KOPT-K1 (cell line): ENCODE measurements around the gene HIVEP1.

Experiments
- H3K27ac ChIP-seq: fragments of 200-600 bp; sonication (generic); 2 replicates; pipeline ENCODE4 v1.5.1; 2016; ENCODE audit warnings: antibody characterized with exemption, mild to moderate bottlenecking, low read depth, low read length; ENCODE audit not compliant: poor library complexity, severe bottlenecking
- H3K36me3 ChIP-seq: fragments of 200-600 bp; sonication (generic); 2 replicates; pipeline ENCODE4 v1.5.1; 2017; ENCODE audit warnings: antibody characterized with exemption, mild to moderate bottlenecking, low read length, moderate library complexity; ENCODE audit not compliant: insufficient read depth
- H3K9me3 ChIP-seq: fragments of 200-600 bp; sonication (generic); 2 replicates; pipeline ENCODE4 v1.5.1; 2017; ENCODE audit warnings: antibody characterized with exemption, low read length, mild to moderate bottlenecking; ENCODE audit not compliant: insufficient read depth, poor library complexity, severe bottlenecking

HIVEP1 gene

GRCh38 chr6:12008366-12009179, 3.5 kb upstream of the HIVEP1 start:
- H3K9me3 ChIP-seq, result no peaks in the 10 kb centered on the region
- H3K36me3 ChIP-seq, result no peaks in the 10 kb centered on the region
- peak overlapping the region; percentile 70 for H3K27ac ChIP-seq

- Histone ChIP-seq H3K9me3 (no peaks in the 10 kb centered on the region), H3K36me3 (no peaks in the 10 kb centered on the region), H3K27ac (peak overlapping the region; percentile 70)
Observed at GRCh38 chr6:12009180-12009685, 2.9 kb upstream of the HIVEP1 start.

- Histone ChIP-seq H3K36me3 (no peaks in the 10 kb centered on the region), H3K9me3 (no peaks in the 10 kb centered on the region), H3K27ac (peak overlapping the region; percentile 59)
Observed at GRCh38 chr6:12009876-12010634, 2.1 kb upstream of the HIVEP1 start.

GRCh38 chr6:12010635-12011275, 1.4 kb upstream of the HIVEP1 start:
- Histone ChIP-seq H3K36me3 (no peaks in the 10 kb centered on the region), H3K27ac (peak overlapping the region; percentile 59), H3K9me3 (no peaks in the 10 kb centered on the region)

- Histone ChIP-seq H3K36me3 (no peaks in the 10 kb centered on the region), H3K27ac (peak overlapping the region; percentile 59), H3K9me3 (no peaks in the 10 kb centered on the region)
Observed at GRCh38 chr6:12011276-12012037, 655 bp upstream of the HIVEP1 start.

- Histone ChIP-seq H3K27ac (peak overlapping the region; percentile 46), H3K9me3 (peaks cover 6% of the 10 kb centered on the region), H3K36me3 (peaks cover 6% of the 10 kb centered on the region; the same call in 1 of the 2 replicates)
Observed at GRCh38 chr6:12012558-12013306, 620 bp downstream of the HIVEP1 start.

GRCh38 chr6:12013307-12013719, 1.2 kb downstream of the HIVEP1 start:
- H3K36me3 ChIP-seq, result peaks cover 6% of the 10 kb centered on the region; the same call in 1 of the 2 replicates
- peaks cover 6% of the 10 kb centered on the region for H3K9me3 ChIP-seq
- H3K27ac ChIP-seq, result no peak overlapping the region

- Histone ChIP-seq H3K36me3 (peaks cover 6% of the 10 kb centered on the region; the same call in 1 of the 2 replicates), H3K9me3 (peaks cover 6% of the 10 kb centered on the region), H3K27ac (no peak overlapping the region)
Observed at GRCh38 chr6:12014027-12014872, 2.1 kb downstream of the HIVEP1 start.

GRCh38 chr6:12014873-12015149, 2.7 kb downstream of the HIVEP1 start:
- Histone ChIP-seq H3K27ac (no peak overlapping the region), H3K36me3 (peaks cover 6% of the 10 kb centered on the region; the same call in 1 of the 2 replicates), H3K9me3 (peaks cover 6% of the 10 kb centered on the region)

GRCh38 chr6:12017263-12017662, 5.2 kb downstream of the HIVEP1 start:
- Histone ChIP-seq H3K36me3 (peaks cover 6% of the 10 kb centered on the region; the same call in 1 of the 2 replicates), H3K27ac (no peak overlapping the region), H3K9me3 (peaks cover 6% of the 10 kb centered on the region)

- no peak overlapping the region for H3K27ac ChIP-seq
- peaks cover 6% of the 10 kb centered on the region for H3K9me3 ChIP-seq
- H3K36me3 ChIP-seq, result peaks cover 6% of the 10 kb centered on the region; the same call in 1 of the 2 replicates
Observed at GRCh38 chr6:12017876-12018401, 5.8 kb downstream of the HIVEP1 start.

GRCh38 chr6:12020187-12020791, 8.2 kb downstream of the HIVEP1 start:
- H3K9me3 ChIP-seq, result peaks cover 6% of the 10 kb centered on the region
- H3K27ac ChIP-seq, result no peak overlapping the region
- H3K36me3 ChIP-seq, result peaks cover 6% of the 10 kb centered on the region; the same call in 1 of the 2 replicates

- Histone ChIP-seq H3K36me3 (peaks cover 3% of the 10 kb centered on the region; the same call in 1 of the 2 replicates), H3K9me3 (no peaks in the 10 kb centered on the region), H3K27ac (no peak overlapping the region)
Observed at GRCh38 chr6:12022481-12022880, 10.4 kb downstream of the HIVEP1 start.
